IPS-20b (cell line): Measurements from ENCODE around the gene ALDH4A1.

Experiments
- H3K27ac ChIP-seq: one replicate; pipeline ENCODE4 v1.5.1; 2013; ENCODE audit warnings: low read length
- H3K27me3 ChIP-seq: 2 replicates; pipeline ENCODE4 v1.6.1; 2013; ENCODE audit warnings: mild to moderate bottlenecking, low read length, inconsistent platforms; ENCODE audit not compliant: insufficient read depth
- H3K36me3 ChIP-seq: 2 replicates; pipeline ENCODE4 v1.6.1; 2013; ENCODE audit warnings: low read depth, mild to moderate bottlenecking, inconsistent platforms, low read length, moderate library complexity; ENCODE audit not compliant: insufficient read depth
- H3K4me1 ChIP-seq: 2 replicates; pipeline ENCODE4 v1.6.1; 2013; ENCODE audit warnings: mild to moderate bottlenecking, control low read depth, inconsistent platforms, low read length, moderate library complexity; ENCODE audit not compliant: insufficient read depth
- H3K4me3 ChIP-seq: 2 replicates; pipeline ENCODE4 v1.5.1; 2013; ENCODE audit warnings: mild to moderate bottlenecking, low read length, inconsistent platforms
- H3K9ac ChIP-seq: 2 replicates; pipeline ENCODE4 v1.6.1; 2013; ENCODE audit warnings: low read depth, mild to moderate bottlenecking, inconsistent platforms, low read length, moderate library complexity
- H3K9me3 ChIP-seq: 2 replicates; pipeline ENCODE4 v1.6.1; 2013; ENCODE audit warnings: mild to moderate bottlenecking, low read depth, low read length, inconsistent platforms; ENCODE audit not compliant: insufficient read depth

The ALDH4A1 gene

GRCh38 chr1:18927082-18927653, 24.8 kb upstream of the ALDH4A1 start:
- H3K27me3 ChIP-seq: no peaks in the 10 kb centered on the region
- H3K9me3 ChIP-seq: no peaks in the 10 kb centered on the region
- H3K27ac ChIP-seq: no peak overlapping the region
- H3K4me1 ChIP-seq: peaks cover 6% of the 10 kb centered on the region
- no peaks in the 10 kb centered on the region for H3K36me3 ChIP-seq
- H3K4me3 ChIP-seq: no peak overlapping the region
- no peak overlapping the region for H3K9ac ChIP-seq

- H3K9me3 ChIP-seq: no peaks in the 10 kb centered on the region
- H3K4me3 ChIP-seq: no peak overlapping the region
- no peaks in the 10 kb centered on the region for H3K27me3 ChIP-seq
- no peak overlapping the region for H3K9ac ChIP-seq
- H3K27ac ChIP-seq: no peak overlapping the region
- H3K4me1 ChIP-seq: peaks cover 6% of the 10 kb centered on the region
- H3K36me3 ChIP-seq: no peaks in the 10 kb centered on the region
Measured at GRCh38 chr1:18926315-18927081, 24.1 kb upstream of the ALDH4A1 start.

- Histone ChIP-seq H3K9ac (no peak overlapping the region), H3K27ac (no peak overlapping the region), H3K9me3 (no peaks in the 10 kb centered on the region), H3K36me3 (no peaks in the 10 kb centered on the region), H3K4me1 (peaks cover 6% of the 10 kb centered on the region), H3K4me3 (no peak overlapping the region), H3K27me3 (no peaks in the 10 kb centered on the region)
Measured at GRCh38 chr1:18925279-18925678, 22.9 kb upstream of the ALDH4A1 start.

- H3K9ac ChIP-seq: no peak overlapping the region
- no peaks in the 10 kb centered on the region for H3K36me3 ChIP-seq
- no peaks in the 10 kb centered on the region for H3K9me3 ChIP-seq
- no peak overlapping the region for H3K4me3 ChIP-seq
- H3K4me1 ChIP-seq: peaks cover 6% of the 10 kb centered on the region
- H3K27me3 ChIP-seq: no peaks in the 10 kb centered on the region
- no peak overlapping the region for H3K27ac ChIP-seq
Measured at GRCh38 chr1:18924221-18924691, 21.9 kb upstream of the ALDH4A1 start.

GRCh38 chr1:18923756-18924211, 21.4 kb upstream of the ALDH4A1 start:
- no peaks in the 10 kb centered on the region for H3K27me3 ChIP-seq
- H3K9me3 ChIP-seq: no peaks in the 10 kb centered on the region
- H3K9ac ChIP-seq: no peak overlapping the region
- no peak overlapping the region for H3K4me3 ChIP-seq
- no peak overlapping the region for H3K27ac ChIP-seq
- peaks cover 6% of the 10 kb centered on the region for H3K4me1 ChIP-seq
- no peaks in the 10 kb centered on the region for H3K36me3 ChIP-seq

GRCh38 chr1:18922848-18923755, 20.7 kb upstream of the ALDH4A1 start:
- Histone ChIP-seq H3K27me3 (no peaks in the 10 kb centered on the region), H3K4me3 (no peak overlapping the region), H3K9me3 (no peaks in the 10 kb centered on the region), H3K27ac (no peak overlapping the region), H3K4me1 (peaks cover 6% of the 10 kb centered on the region), H3K36me3 (no peaks in the 10 kb centered on the region), H3K9ac (peak overlapping the region; percentile 37; the same call in 1 of the 2 replicates)

GRCh38 chr1:18922319-18922726, 20.0 kb upstream of the ALDH4A1 start:
- Histone ChIP-seq H3K4me1 (peaks cover 6% of the 10 kb centered on the region), H3K27ac (no peak overlapping the region), H3K4me3 (no peak overlapping the region), H3K9ac (peak overlapping the region; percentile 37; the same call in 1 of the 2 replicates), H3K9me3 (no peaks in the 10 kb centered on the region), H3K36me3 (no peaks in the 10 kb centered on the region), H3K27me3 (no peaks in the 10 kb centered on the region)

- H3K9ac ChIP-seq: no peak overlapping the region
- peaks cover 6% of the 10 kb centered on the region; the same call in 1 of the 2 replicates for H3K4me1 ChIP-seq
- no peak overlapping the region for H3K4me3 ChIP-seq
- no peaks in the 10 kb centered on the region for H3K9me3 ChIP-seq
- H3K36me3 ChIP-seq: no peaks in the 10 kb centered on the region
- H3K27ac ChIP-seq: no peak overlapping the region
- no peaks in the 10 kb centered on the region for H3K27me3 ChIP-seq
Measured at GRCh38 chr1:18921516-18922251, 19.3 kb upstream of the ALDH4A1 start.

- no peak overlapping the region for H3K4me3 ChIP-seq
- no peaks in the 10 kb centered on the region for H3K36me3 ChIP-seq
- peaks cover 6% of the 10 kb centered on the region; the same call in 1 of the 2 replicates for H3K4me1 ChIP-seq
- no peak overlapping the region for H3K9ac ChIP-seq
- no peaks in the 10 kb centered on the region for H3K27me3 ChIP-seq
- H3K9me3 ChIP-seq: no peaks in the 10 kb centered on the region
- H3K27ac ChIP-seq: no peak overlapping the region
Measured at GRCh38 chr1:18920931-18921330, 18.6 kb upstream of the ALDH4A1 start.

- Histone ChIP-seq H3K4me1 (peaks cover 6% of the 10 kb centered on the region; the same call in 1 of the 2 replicates), H3K4me3 (no peak overlapping the region), H3K9ac (no peak overlapping the region), H3K27ac (no peak overlapping the region), H3K27me3 (no peaks in the 10 kb centered on the region), H3K9me3 (no peaks in the 10 kb centered on the region), H3K36me3 (no peaks in the 10 kb centered on the region)
Measured at GRCh38 chr1:18919956-18920355, 17.6 kb upstream of the ALDH4A1 start.
